Measurements from ENCODE around the gene SLAMF6.

The SLAMF6 gene

DNA sequence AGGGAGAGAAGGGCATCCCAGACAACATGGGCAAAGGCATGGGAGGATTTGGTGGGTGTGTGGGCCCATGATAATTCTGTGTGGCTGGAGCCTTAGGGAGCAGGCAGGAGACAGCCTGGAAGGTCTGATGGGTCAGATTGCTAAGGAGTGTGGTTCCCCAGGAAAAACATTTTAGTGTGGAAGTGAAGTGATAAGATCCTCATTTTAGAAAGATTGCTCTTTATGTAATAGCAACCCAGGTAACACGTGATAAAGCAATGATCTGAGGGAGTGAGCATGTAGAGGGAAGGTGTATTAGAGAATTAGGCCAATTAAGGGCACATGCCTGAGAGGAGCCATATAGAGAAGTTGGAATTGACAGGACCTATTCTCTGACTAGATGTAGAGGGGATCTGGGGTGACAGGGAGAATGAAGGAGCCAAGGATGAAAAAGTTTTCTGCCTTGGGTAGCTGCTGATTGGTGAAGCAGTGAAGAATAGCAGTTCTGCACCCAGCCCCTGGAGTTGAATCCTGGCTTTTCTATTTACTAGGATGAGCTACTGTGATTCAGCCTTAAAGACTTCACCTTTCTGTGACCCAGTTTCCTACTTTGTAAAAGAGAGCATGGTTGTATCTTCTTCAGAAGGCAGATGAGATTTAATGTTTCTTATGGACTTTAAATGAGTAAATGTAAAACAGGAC, 18.7 kb upstream of the SLAMF6 start:
- H3K27ac ChIP-seq: no peak overlapping the region

DNA sequence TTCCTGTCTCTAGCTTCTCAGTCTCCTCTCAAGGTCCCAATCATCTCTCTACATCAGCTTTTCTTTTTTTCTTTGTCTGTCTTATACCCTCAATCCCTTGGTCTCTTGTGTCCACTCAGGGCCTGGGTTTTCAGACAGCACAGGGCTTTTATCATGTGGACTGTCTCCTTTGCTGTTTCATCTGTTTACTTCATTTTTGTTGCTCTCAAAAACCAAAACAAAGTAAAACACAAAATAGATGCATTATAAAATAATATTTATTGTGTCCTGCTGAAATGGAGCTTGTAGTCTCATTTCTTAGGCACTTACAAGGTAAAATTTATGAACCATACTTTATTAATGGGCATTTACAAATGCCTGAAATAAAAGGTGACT, 17.8 kb upstream of the SLAMF6 start:
- peak overlapping the region; percentile 62 for H3K27ac ChIP-seq
- no peaks in the 10 kb centered on the region for H3K36me3 ChIP-seq
- H3K4me1 ChIP-seq (ENCODE audit: control insufficient read depth in 1 of 2, insufficient read depth in 1 of 2, low read depth in 1 of 2, low read length in 1 of 2): peaks cover 9 to 10% of the 10 kb centered on the region in 2 experiments
- H3K9me3 ChIP-seq: no peaks in the 10 kb centered on the region
- TF ChIP-seq, protein P1, sequence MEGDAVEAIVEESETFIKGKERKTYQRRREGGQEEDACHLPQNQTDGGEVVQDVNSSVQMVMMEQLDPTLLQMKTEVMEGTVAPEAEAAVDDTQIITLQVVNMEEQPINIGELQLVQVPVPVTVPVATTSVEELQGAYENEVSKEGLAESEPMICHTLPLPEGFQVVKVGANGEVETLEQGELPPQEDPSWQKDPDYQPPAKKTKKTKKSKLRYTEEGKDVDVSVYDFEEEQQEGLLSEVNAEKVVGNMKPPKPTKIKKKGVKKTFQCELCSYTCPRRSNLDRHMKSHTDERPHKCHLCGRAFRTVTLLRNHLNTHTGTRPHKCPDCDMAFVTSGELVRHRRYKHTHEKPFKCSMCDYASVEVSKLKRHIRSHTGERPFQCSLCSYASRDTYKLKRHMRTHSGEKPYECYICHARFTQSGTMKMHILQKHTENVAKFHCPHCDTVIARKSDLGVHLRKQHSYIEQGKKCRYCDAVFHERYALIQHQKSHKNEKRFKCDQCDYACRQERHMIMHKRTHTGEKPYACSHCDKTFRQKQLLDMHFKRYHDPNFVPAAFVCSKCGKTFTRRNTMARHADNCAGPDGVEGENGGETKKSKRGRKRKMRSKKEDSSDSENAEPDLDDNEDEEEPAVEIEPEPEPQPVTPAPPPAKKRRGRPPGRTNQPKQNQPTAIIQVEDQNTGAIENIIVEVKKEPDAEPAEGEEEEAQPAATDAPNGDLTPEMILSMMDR (IDR thresholded peaks at IDR 0.05): no peak
- no peak overlapping the region for H3K4me3 ChIP-seq (ENCODE audit: low read depth in 1 of 2, low read length in 1 of 2)
- H3K27me3 ChIP-seq: no peaks in the 10 kb centered on the region

More for the DNA sequence above, 18.7 kb upstream of the SLAMF6 start:
- TF ChIP-seq, protein P1 (IDR thresholded peaks at IDR 0.05): no peak
- no peaks in the 10 kb centered on the region for H3K27me3 ChIP-seq
- H3K4me1 ChIP-seq (ENCODE audit: control insufficient read depth in 1 of 2, insufficient read depth in 1 of 2, low read depth in 1 of 2, low read length in 1 of 2): peaks cover 15 to 19% of the 10 kb centered on the region in 2 experiments
- no peaks in the 10 kb centered on the region for H3K36me3 ChIP-seq
- no peaks in the 10 kb centered on the region for H3K9me3 ChIP-seq
- no peak overlapping the region for H3K4me3 ChIP-seq (ENCODE audit: low read depth in 1 of 2, low read length in 1 of 2)

DNA sequence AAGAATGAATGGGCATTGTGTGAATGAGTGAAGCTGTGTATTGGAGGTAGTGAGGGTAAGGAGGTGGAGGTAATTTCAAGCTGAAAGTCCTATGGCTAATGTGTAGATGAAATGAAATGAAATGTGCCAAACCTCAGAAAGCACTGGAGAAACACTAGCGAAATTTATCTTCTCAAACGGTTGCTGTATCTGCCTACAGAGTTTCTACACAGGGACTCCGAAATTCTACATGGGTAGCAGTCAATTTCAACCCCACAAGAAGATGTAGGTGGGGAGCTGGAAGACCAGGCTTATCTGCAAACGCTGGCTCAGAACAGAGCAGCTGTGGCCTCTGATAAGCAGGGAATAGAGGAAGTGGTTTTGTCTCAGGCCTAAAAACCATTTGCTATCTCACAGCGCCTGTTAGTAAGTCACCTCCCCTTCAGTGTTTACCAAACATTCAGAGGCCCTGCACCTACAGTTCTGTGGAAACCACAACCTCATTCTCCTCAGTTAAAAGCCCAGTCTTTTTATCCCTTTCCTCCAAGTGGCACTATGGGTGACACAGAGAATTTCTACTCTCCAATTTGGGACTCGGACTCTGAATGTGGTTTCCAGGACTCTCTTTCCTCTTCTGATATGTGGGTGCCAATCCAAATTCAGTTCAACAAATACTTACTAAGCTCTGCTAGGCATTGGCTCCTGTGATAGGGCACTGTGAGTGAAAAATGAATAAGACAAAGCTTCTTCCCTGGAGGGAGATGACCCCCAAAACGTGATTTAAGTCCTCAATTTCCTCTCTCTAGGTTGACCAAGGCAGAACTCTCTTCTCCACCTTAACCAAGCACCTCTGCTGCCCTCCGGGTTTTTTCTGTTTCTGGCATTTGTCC, 17.2 kb upstream of the SLAMF6 start:
- H3K27me3 ChIP-seq: no peaks in the 10 kb centered on the region
- TF ChIP-seq, protein P1 (IDR thresholded peaks at IDR 0.05): no peak
- H3K4me1 ChIP-seq (ENCODE audit: control insufficient read depth in 1 of 2, insufficient read depth in 1 of 2, low read depth in 1 of 2, low read length in 1 of 2): peaks cover 9 to 10% of the 10 kb centered on the region in 2 experiments
- peak overlapping the region; percentile 62 for H3K27ac ChIP-seq
- no peak overlapping the region for H3K4me3 ChIP-seq (ENCODE audit: low read depth in 1 of 2, low read length in 1 of 2)
- no peaks in the 10 kb centered on the region for H3K9me3 ChIP-seq
- H3K36me3 ChIP-seq: no peaks in the 10 kb centered on the region

DNA sequence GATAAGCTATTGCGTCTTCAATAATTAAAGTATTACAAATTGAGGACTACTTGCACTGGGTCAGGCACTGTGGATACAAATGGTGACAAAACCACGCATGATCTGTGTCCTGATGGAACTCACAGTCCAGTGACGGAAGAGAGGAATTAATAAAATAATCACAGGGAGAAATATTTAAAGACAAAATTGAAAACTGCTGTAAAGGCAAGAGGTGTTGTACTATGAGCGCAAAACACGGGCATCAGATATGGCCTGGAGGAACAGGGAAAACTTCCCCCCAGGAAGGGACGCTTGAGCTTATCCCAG, 16.6 kb upstream of the SLAMF6 start:
- Histone ChIP-seq H3K36me3 (no peaks in the 10 kb centered on the region), H3K27me3 (no peaks in the 10 kb centered on the region), H3K4me3 (ENCODE audit: low read depth in 1 of 2, low read length in 1 of 2) (no peak overlapping the region), H3K4me1 (ENCODE audit: control insufficient read depth in 1 of 2, insufficient read depth in 1 of 2, low read depth in 1 of 2, low read length in 1 of 2) (peaks cover 9 to 10% of the 10 kb centered on the region in 2 experiments), H3K27ac (peak overlapping the region; percentile 62), H3K9me3 (peaks cover 4% of the 10 kb centered on the region)
- TF ChIP-seq, protein P1 (IDR thresholded peaks at IDR 0.05): no peak

DNA sequence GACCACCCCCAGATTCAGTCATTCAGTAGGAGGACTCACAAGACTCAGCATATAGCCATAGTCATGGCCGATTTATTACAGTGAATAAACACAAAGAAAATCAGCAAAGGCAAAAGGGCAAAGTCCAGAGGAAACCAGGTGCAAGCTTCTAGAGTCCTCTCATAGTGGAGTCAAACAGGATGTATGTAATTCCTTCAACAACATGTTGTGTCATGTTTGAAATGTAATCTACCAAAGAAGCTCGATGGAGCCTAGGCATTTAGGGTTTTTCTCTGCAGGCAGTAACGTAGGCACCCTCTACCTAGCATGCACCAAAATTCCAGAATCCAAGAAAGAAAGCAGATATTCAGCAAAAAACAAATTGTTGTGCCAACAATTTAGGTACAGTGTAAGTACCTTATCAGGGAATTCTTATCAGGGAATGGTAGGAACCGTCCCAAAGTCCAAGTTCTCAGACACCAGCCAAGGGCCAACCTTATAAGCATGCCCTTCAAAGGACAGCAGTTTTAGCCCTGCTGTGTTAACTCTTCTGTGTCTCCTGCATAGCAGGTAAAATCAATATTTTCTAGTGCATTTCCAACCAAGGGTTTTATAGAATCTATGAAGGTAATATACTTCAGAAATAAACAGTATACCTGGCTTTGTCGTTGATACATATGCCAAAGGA, 16.1 kb upstream of the SLAMF6 start:
- no peaks in the 10 kb centered on the region for H3K27me3 ChIP-seq
- peaks cover 4% of the 10 kb centered on the region for H3K9me3 ChIP-seq
- peaks cover 9 to 10% of the 10 kb centered on the region in 2 experiments for H3K4me1 ChIP-seq (ENCODE audit: control insufficient read depth in 1 of 2, insufficient read depth in 1 of 2, low read depth in 1 of 2, low read length in 1 of 2)
- H3K36me3 ChIP-seq: no peaks in the 10 kb centered on the region
- TF ChIP-seq, protein P1 (IDR thresholded peaks at IDR 0.05): no peak
- no peak overlapping the region for H3K27ac ChIP-seq
- no peak overlapping the region for H3K4me3 ChIP-seq (ENCODE audit: low read depth in 1 of 2, low read length in 1 of 2)
